Fibroblast of upper back skin (primary cell): Measurements from ENCODE around the gene PITPNM2.

Experiments used
- DNase-seq: peaks from one replicate; pipeline ENCODE4 v3.0.0-alpha.2; 2013

PITPNM2 gene

GRCh38 chr12:123143736-123144461 lies 7.0 kb downstream of the PITPNM2 start:
- DNase-seq: peak; percentile 37

- peak; percentile 29 for DNase-seq
These were observed 7.8 kb downstream of the PITPNM2 start for GRCh38 chr12:123142921-123143735.

- peak; percentile 82 for DNase-seq
These were observed 8.4 kb downstream of the PITPNM2 start for GRCh38 chr12:123142518-123142840.

GRCh38 chr12:123141615-123142517 lies 9.0 kb downstream of the PITPNM2 start:
- peak; percentile 86 for DNase-seq

GRCh38 chr12:123140676-123141614 lies 9.9 kb downstream of the PITPNM2 start:
- no peak for DNase-seq

- peak; percentile 57 for DNase-seq
These were observed 10.8 kb downstream of the PITPNM2 start for GRCh38 chr12:123139926-123140675.

GRCh38 chr12:123135688-123136087 lies 15.2 kb downstream of the PITPNM2 start:
- no peak for DNase-seq

GRCh38 chr12:123134826-123135225 lies 16.1 kb downstream of the PITPNM2 start:
- no peak for DNase-seq

GRCh38 chr12:123134271-123134671 lies 16.6 kb downstream of the PITPNM2 start:
- no peak for DNase-seq

GRCh38 chr12:123133701-123134100 lies 17.2 kb downstream of the PITPNM2 start:
- no peak for DNase-seq

- no peak for DNase-seq
These were observed 17.8 kb downstream of the PITPNM2 start for GRCh38 chr12:123132951-123133619.

- no peak for DNase-seq
These were observed 18.9 kb downstream of the PITPNM2 start for GRCh38 chr12:123131879-123132402.

GRCh38 chr12:123131291-123131832 lies 19.5 kb downstream of the PITPNM2 start:
- DNase-seq: peak; percentile 71

- no peak for DNase-seq
These were observed 21.3 kb downstream of the PITPNM2 start for GRCh38 chr12:123129621-123130020.

- DNase-seq: no peak
These were observed 23.8 kb downstream of the PITPNM2 start for GRCh38 chr12:123127182-123127495.

GRCh38 chr12:123126294-123127181 lies 24.4 kb downstream of the PITPNM2 start:
- peak; percentile 100 for DNase-seq

GRCh38 chr12:123122626-123123025 lies 28.3 kb downstream of the PITPNM2 start:
- DNase-seq: no peak

GRCh38 chr12:123121670-123122069 lies 29.2 kb downstream of the PITPNM2 start:
- no peak for DNase-seq

- no peak for DNase-seq
These were observed 30.3 kb downstream of the PITPNM2 start for GRCh38 chr12:123120452-123121166.
